GM23338 (cell line): ENCODE measurements around the gene RTEL1. TPM values are rescaled to one million over a fixed set of nuclear protein-coding genes. Genes with fewer than 3 reads are reported as not detected.
A peak's percentile ranks its signal among the peaks of the same experiment; 100 is the strongest.

Experiments used
- ATAC-seq: fragments of 200-7000 bp; cut with Tn5 transposase; 3 replicates; pipeline ENCODE4 v1.9.1; 2020
- DNase-seq: peaks from one replicate; pipeline ENCODE4 v3.0.0-alpha.2; 2015; ENCODE audit warnings: low spot score
- H2AFZ ChIP-seq: fragments of 200-600 bp; sonication (generic); 2 replicates; pipeline ENCODE4 v1.8.0; 2016; ENCODE audit warnings: antibody characterized with exemption, mild to moderate bottlenecking, moderate library complexity
- H3F3A ChIP-seq: fragments of 200-600 bp; sonication (generic); replicated peaks from 2 replicates; pipeline ENCODE4 v1.8.0; 2017; ENCODE audit warnings: antibody characterized with exemption, mixed run types, low read depth
- H3K27ac ChIP-seq: fragments of 200-600 bp; sonication (generic); 2 replicates; pipeline ENCODE4 v1.6.1; 2016; ENCODE audit warnings: low read depth
- H3K27me3 ChIP-seq: fragments of 200-600 bp; sonication (generic); 2 replicates; pipeline ENCODE4 v1.8.0; 2016; ENCODE audit warnings: mild to moderate bottlenecking, mixed run types, moderate library complexity; ENCODE audit not compliant: insufficient read depth
- H3K36me3 ChIP-seq: fragments of 200-600 bp; sonication (generic); 2 replicates; pipeline ENCODE4 v1.8.0; 2016; ENCODE audit warnings: mild to moderate bottlenecking; ENCODE audit not compliant: insufficient read depth
- H3K4me1 ChIP-seq: fragments of 200-600 bp; sonication (generic); 2 replicates; pipeline ENCODE4 v1.8.0; 2016; ENCODE audit warnings: mild to moderate bottlenecking, moderate library complexity; ENCODE audit not compliant: insufficient read depth
- H3K4me2 ChIP-seq: fragments of 200-600 bp; sonication (generic); 2 replicates; pipeline ENCODE4 v1.7.1; 2017; ENCODE audit warnings: mixed run types
- H3K4me3 ChIP-seq: fragments of 200-600 bp; sonication (generic); 2 replicates; pipeline ENCODE4 v1.6.1; 2016; ENCODE audit warnings: mixed run types
- H3K79me2 ChIP-seq: fragments of 200-600 bp; sonication (generic); replicated peaks from 2 replicates; pipeline ENCODE4 v1.8.0; 2017; ENCODE audit warnings: mild to moderate bottlenecking; ENCODE audit not compliant: insufficient read depth
- H3K9me2 ChIP-seq: fragments of 200-600 bp; sonication (generic); 2 replicates; pipeline ENCODE4 v1.8.0; 2017; ENCODE audit not compliant: insufficient read depth
- H4K20me1 ChIP-seq: fragments of 200-600 bp; sonication (generic); replicated peaks from 2 replicates; pipeline ENCODE4 v1.8.0; 2017; ENCODE audit warnings: mild to moderate bottlenecking; ENCODE audit not compliant: insufficient read depth
- H3K27ac Mint-ChIP-seq: 2 replicates; pipeline ENCODE4 v1.8.0; 2020; ENCODE audit warnings: inconsistent platforms, mild to moderate bottlenecking, moderate library complexity, mixed read lengths
- H3K27me3 Mint-ChIP-seq: 3 replicates; pipeline ENCODE4 v1.8.0; 2022; ENCODE audit warnings: low read depth, mild to moderate bottlenecking, moderate library complexity, mixed read lengths, inconsistent platforms; ENCODE audit not compliant: insufficient read depth, poor library complexity
- H3K36me3 Mint-ChIP-seq: 3 replicates; pipeline ENCODE4 v1.8.0; 2021; ENCODE audit warnings: low read depth, mild to moderate bottlenecking, inconsistent platforms, moderate library complexity, mixed read lengths
- H3K4me1 Mint-ChIP-seq: 3 replicates; pipeline ENCODE4 v1.8.0; 2020; ENCODE audit warnings: mild to moderate bottlenecking, inconsistent platforms, mixed read lengths
- H3K4me3 Mint-ChIP-seq: 3 replicates; pipeline ENCODE4 v1.8.0; 2021; ENCODE audit warnings: moderate library complexity, mild to moderate bottlenecking, inconsistent platforms, mixed read lengths
- H3K9me3 Mint-ChIP-seq: 3 replicates; pipeline ENCODE4 v1.8.0; 2020; ENCODE audit warnings: moderate library complexity, mild to moderate bottlenecking, inconsistent platforms, mixed read lengths
- CREB1 ChIP-seq: fragments of 250-450 bp; sonication (Bioruptor Pico); IDR thresholded peaks from 2 replicates; pipeline ENCODE4 v1.5.0; 2020; ENCODE audit warnings: low read depth, mild to moderate bottlenecking, moderate library complexity
- CTCF ChIP-seq, 2 experiments: fragments of 200-600 bp in 1 of 2; sonication (generic) in 1 of 2; conservative IDR thresholded peaks; 2 replicates each; pipeline versions ENCODE4 v1.5.1 to v1.6.1; 2016 to 2017; ENCODE audit warnings: antibody characterized with exemption in 2 of 2, low read depth in 2 of 2, mild to moderate bottlenecking in 2 of 2, moderate library complexity in 1 of 2
- EZH2 ChIP-seq: fragments of 200-600 bp; sonication (generic); IDR thresholded peaks from one replicate; pipeline ENCODE4 v1.8.0; 2017; ENCODE audit warnings: antibody characterized with exemption, mild to moderate bottlenecking, low read depth; ENCODE audit not compliant: unreplicated experiment
- EZH2phosphoT487 ChIP-seq: fragments of 200-600 bp; sonication (generic); IDR thresholded peaks from one replicate; pipeline ENCODE4 v1.8.1; 2018; ENCODE audit warnings: antibody characterized with exemption; ENCODE audit not compliant: unreplicated experiment
- JUNB ChIP-seq: IDR thresholded peaks from one replicate; pipeline ENCODE4 v1.6.1; 2016; ENCODE audit warnings: antibody characterized with exemption; ENCODE audit not compliant: unreplicated experiment
- NANOG ChIP-seq: IDR thresholded peaks from 2 replicates; pipeline ENCODE4 v1.6.1; 2016; ENCODE audit warnings: antibody characterized with exemption, borderline replicate concordance
- POLR2AphosphoS5 ChIP-seq: IDR thresholded peaks from 2 replicates; pipeline ENCODE4 v1.6.1; 2016; ENCODE audit warnings: antibody characterized with exemption, low read depth
- STAT1 ChIP-seq: IDR thresholded peaks from one replicate; pipeline ENCODE4 v1.6.1; 2016; ENCODE audit warnings: antibody characterized with exemption; ENCODE audit not compliant: unreplicated experiment
- ZNF114 ChIP-seq: fragments of 250-450 bp; sonication (Bioruptor Pico); IDR thresholded peaks from 2 replicates; pipeline ENCODE4 v1.5.0; 2020; ENCODE audit warnings: mild to moderate bottlenecking, moderate library complexity
- ZNF331 ChIP-seq: fragments of 250-450 bp; sonication (Bioruptor Pico); IDR thresholded peaks from 2 replicates; pipeline ENCODE4 v1.5.0; 2020; ENCODE audit warnings: low read depth, mild to moderate bottlenecking, moderate library complexity
- polyA plus RNA-seq: library from polyadenylated mRNA; unstranded; fragments of >200 nt; fragmentation: Nextera tagmentation; extraction: Ambion mirVana; gene quantifications from 2 replicates; pipeline ENCODE4 v1.2.1, GENCODE V29; 2016
- total RNA-seq: library from RNA; depleted of rRNA; stranded (reverse); fragments of >200 nt; shearing (Covaris generic); gene quantifications from 2 replicates; pipeline ENCODE4 v1.2.3, GENCODE V29; 2014
- TF ChIP-seq, protein P1 (sequence below): fragments of 250-450 bp; sonication (Bioruptor Pico); IDR thresholded peaks from 2 replicates; pipeline ENCODE4 v1.5.0; 2020; ENCODE audit warnings: mild to moderate bottlenecking, moderate library complexity
- TF ChIP-seq, protein P2 (sequence below): IDR thresholded peaks from one replicate; pipeline ENCODE4 v1.6.1; 2018; ENCODE audit warnings: antibody characterized with exemption; ENCODE audit not compliant: unreplicated experiment
- TF ChIP-seq, protein P3 (sequence below): IDR thresholded peaks from 2 replicates; pipeline ENCODE4 v1.6.1; 2016; ENCODE audit warnings: antibody characterized with exemption

The RTEL1 gene
- total and polyA plus RNA-seq, 2 experiments from 2014 or later, result 14.2 to 34.5 TPM

DNA sequence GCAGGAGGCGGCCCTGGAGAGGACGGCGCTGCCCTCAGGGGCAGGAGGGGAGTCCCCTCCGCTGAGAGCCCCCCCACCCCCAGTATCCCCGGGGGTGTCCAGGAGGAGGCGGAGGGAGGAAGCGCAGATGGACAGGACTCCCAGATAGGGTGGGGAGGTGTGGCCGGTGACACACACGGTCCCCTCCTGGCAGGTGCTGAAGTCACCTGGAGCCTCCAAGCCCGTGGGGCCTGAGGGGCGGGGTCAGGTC is 6.2 kb upstream of the RTEL1 start:
- Histone ChIP-seq H4K20me1 (no peaks in the 10 kb centered on the region; the same call in 1 of the 2 replicates), H3F3A (peaks cover 6% of the 10 kb centered on the region; the same call in 1 of the 2 replicates), H3K79me2 (0 out of 2 replicates have a peak, but pooled peaks cover 3% of the 10 kb centered on the region), H3K27ac (no peak overlapping the region), H2AFZ (0 out of 2 replicates have a peak overlapping the region, but pooled peaks have one; percentile 14), H3K36me3 (no peaks in the 10 kb centered on the region), H3K27me3 (no peaks in the 10 kb centered on the region), H3K4me3 (peak overlapping the region; percentile 85), H3K4me2 (peak overlapping the region; percentile 83), H3K9me2 (no peaks in the 10 kb centered on the region), H3K4me1 (peaks cover 13% of the 10 kb centered on the region)
- TF ChIP-seq, protein P1, sequence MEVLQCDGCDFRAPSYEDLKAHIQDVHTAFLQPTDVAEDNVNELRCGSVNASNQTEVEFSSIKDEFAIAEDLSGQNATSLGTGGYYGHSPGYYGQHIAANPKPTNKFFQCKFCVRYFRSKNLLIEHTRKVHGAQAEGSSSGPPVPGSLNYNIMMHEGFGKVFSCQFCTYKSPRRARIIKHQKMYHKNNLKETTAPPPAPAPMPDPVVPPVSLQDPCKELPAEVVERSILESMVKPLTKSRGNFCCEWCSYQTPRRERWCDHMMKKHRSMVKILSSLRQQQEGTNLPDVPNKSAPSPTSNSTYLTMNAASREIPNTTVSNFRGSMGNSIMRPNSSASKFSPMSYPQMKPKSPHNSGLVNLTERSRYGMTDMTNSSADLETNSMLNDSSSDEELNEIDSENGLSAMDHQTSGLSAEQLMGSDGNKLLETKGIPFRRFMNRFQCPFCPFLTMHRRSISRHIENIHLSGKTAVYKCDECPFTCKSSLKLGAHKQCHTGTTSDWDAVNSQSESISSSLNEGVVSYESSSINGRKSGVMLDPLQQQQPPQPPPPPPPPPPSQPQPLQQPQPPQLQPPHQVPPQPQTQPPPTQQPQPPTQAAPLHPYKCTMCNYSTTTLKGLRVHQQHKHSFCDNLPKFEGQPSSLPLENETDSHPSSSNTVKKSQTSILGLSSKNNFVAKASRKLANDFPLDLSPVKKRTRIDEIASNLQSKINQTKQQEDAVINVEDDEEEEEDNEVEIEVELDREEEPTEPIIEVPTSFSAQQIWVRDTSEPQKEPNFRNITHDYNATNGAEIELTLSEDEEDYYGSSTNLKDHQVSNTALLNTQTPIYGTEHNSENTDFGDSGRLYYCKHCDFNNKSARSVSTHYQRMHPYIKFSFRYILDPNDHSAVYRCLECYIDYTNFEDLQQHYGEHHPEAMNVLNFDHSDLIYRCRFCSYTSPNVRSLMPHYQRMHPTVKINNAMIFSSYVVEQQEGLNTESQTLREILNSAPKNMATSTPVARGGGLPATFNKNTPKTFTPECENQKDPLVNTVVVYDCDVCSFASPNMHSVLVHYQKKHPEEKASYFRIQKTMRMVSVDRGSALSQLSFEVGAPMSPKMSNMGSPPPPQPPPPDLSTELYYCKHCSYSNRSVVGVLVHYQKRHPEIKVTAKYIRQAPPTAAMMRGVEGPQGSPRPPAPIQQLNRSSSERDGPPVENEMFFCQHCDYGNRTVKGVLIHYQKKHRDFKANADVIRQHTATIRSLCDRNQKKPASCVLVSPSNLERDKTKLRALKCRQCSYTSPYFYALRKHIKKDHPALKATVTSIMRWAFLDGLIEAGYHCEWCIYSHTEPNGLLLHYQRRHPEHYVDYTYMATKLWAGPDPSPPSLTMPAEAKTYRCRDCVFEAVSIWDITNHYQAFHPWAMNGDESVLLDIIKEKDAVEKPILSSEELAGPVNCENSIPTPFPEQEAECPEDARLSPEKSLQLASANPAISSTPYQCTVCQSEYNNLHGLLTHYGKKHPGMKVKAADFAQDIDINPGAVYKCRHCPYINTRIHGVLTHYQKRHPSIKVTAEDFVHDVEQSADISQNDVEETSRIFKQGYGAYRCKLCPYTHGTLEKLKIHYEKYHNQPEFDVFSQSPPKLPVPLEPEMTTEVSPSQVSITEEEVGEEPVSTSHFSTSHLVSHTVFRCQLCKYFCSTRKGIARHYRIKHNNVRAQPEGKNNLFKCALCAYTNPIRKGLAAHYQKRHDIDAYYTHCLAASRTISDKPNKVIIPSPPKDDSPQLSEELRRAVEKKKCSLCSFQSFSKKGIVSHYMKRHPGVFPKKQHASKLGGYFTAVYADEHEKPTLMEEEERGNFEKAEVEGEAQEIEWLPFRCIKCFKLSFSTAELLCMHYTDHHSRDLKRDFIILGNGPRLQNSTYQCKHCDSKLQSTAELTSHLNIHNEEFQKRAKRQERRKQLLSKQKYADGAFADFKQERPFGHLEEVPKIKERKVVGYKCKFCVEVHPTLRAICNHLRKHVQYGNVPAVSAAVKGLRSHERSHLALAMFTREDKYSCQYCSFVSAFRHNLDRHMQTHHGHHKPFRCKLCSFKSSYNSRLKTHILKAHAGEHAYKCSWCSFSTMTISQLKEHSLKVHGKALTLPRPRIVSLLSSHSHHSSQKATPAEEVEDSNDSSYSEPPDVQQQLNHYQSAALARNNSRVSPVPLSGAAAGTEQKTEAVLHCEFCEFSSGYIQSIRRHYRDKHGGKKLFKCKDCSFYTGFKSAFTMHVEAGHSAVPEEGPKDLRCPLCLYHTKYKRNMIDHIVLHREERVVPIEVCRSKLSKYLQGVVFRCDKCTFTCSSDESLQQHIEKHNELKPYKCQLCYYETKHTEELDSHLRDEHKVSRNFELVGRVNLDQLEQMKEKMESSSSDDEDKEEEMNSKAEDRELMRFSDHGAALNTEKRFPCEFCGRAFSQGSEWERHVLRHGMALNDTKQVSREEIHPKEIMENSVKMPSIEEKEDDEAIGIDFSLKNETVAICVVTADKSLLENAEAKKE (CRISPR knock-in tag), result no peak
- TF ChIP-seq, protein P2, sequence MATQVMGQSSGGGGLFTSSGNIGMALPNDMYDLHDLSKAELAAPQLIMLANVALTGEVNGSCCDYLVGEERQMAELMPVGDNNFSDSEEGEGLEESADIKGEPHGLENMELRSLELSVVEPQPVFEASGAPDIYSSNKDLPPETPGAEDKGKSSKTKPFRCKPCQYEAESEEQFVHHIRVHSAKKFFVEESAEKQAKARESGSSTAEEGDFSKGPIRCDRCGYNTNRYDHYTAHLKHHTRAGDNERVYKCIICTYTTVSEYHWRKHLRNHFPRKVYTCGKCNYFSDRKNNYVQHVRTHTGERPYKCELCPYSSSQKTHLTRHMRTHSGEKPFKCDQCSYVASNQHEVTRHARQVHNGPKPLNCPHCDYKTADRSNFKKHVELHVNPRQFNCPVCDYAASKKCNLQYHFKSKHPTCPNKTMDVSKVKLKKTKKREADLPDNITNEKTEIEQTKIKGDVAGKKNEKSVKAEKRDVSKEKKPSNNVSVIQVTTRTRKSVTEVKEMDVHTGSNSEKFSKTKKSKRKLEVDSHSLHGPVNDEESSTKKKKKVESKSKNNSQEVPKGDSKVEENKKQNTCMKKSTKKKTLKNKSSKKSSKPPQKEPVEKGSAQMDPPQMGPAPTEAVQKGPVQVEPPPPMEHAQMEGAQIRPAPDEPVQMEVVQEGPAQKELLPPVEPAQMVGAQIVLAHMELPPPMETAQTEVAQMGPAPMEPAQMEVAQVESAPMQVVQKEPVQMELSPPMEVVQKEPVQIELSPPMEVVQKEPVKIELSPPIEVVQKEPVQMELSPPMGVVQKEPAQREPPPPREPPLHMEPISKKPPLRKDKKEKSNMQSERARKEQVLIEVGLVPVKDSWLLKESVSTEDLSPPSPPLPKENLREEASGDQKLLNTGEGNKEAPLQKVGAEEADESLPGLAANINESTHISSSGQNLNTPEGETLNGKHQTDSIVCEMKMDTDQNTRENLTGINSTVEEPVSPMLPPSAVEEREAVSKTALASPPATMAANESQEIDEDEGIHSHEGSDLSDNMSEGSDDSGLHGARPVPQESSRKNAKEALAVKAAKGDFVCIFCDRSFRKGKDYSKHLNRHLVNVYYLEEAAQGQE, result no peak
- TF ChIP-seq CTCF (conservative IDR thresholded peaks at IDR 0.05; ENCODE audit: low read depth in 2 of 2) (no peak), ZNF331 (CRISPR knock-in tag) (no peak), POLR2AphosphoS5 (no peak), JUNB (no peak), EZH2phosphoT487 (no peak), EZH2 (no peak), CREB1 (CRISPR knock-in tag) (no peak), STAT1 (no peak), NANOG (no peak), ZNF114 (no peak)
- TF ChIP-seq, protein P3, sequence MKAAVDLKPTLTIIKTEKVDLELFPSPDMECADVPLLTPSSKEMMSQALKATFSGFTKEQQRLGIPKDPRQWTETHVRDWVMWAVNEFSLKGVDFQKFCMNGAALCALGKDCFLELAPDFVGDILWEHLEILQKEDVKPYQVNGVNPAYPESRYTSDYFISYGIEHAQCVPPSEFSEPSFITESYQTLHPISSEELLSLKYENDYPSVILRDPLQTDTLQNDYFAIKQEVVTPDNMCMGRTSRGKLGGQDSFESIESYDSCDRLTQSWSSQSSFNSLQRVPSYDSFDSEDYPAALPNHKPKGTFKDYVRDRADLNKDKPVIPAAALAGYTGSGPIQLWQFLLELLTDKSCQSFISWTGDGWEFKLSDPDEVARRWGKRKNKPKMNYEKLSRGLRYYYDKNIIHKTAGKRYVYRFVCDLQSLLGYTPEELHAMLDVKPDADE, result no peak
- no peaks in the 10 kb centered on the region for H3K9me3 Mint-ChIP-seq
- H3K27ac Mint-ChIP-seq, result no peak overlapping the region
- peak; percentile 31 for DNase-seq
- H3K4me3 Mint-ChIP-seq, result peak overlapping the region; percentile 79
- H3K27me3 Mint-ChIP-seq, result peaks cover 9% of the 10 kb centered on the region
- ATAC-seq, result no peak
- H3K36me3 Mint-ChIP-seq, result no peaks in the 10 kb centered on the region; the same call in 2 of the 3 replicates
- H3K4me1 Mint-ChIP-seq, result peaks cover 20% of the 10 kb centered on the region
